Endothelial cell (in vitro differentiated cells): ENCODE data around the gene ZBTB7B. TPM values are rescaled to one million over a fixed set of nuclear protein-coding genes. Genes with fewer than 3 reads are reported as not detected.

Experiments used
- DNase-seq: peaks from one replicate; pipeline ENCODE4 v3.0.0; 2021; ENCODE audit warnings: low spot score
- H3K27ac Mint-ChIP-seq: one replicate; pipeline ENCODE4 v1.8.0; 2021; ENCODE audit warnings: mixed read lengths, inconsistent platforms; ENCODE audit not compliant: unreplicated experiment
- H3K27me3 Mint-ChIP-seq: one replicate; pipeline ENCODE4 v1.8.0; 2021; ENCODE audit warnings: mild to moderate bottlenecking, moderate library complexity, mixed read lengths, inconsistent platforms; ENCODE audit not compliant: unreplicated experiment
- H3K36me3 Mint-ChIP-seq: one replicate; pipeline ENCODE4 v1.8.0; 2021; ENCODE audit warnings: mild to moderate bottlenecking, low read depth, mixed read lengths, inconsistent platforms; ENCODE audit not compliant: unreplicated experiment
- H3K4me1 Mint-ChIP-seq: one replicate; pipeline ENCODE4 v1.8.0; 2021; ENCODE audit warnings: mild to moderate bottlenecking, mixed read lengths, inconsistent platforms; ENCODE audit not compliant: unreplicated experiment
- H3K4me3 Mint-ChIP-seq: one replicate; pipeline ENCODE4 v1.8.0; 2021; ENCODE audit warnings: mild to moderate bottlenecking, mixed read lengths, inconsistent platforms; ENCODE audit not compliant: unreplicated experiment
- H3K9me3 Mint-ChIP-seq: one replicate; pipeline ENCODE4 v1.8.0; 2021; ENCODE audit warnings: mixed read lengths, inconsistent platforms; ENCODE audit not compliant: unreplicated experiment
- total RNA-seq: library from RNA; stranded (reverse); fragmentation: NEBNext Ultra II Directional; extraction: Animal tissue kit (Norgen Biotek cat#: 25700); gene quantifications from one replicate; pipeline ENCODE4 v1.2.1, GENCODE V29; 2021; ENCODE audit not compliant: unreplicated experiment
- TF ChIP-seq, protein P1 (sequence below): fragments of 200-600 bp; sonication (generic); IDR thresholded peaks from one replicate; pipeline ENCODE4 v1.5.0; 2021; ENCODE audit warnings: antibody characterized with exemption; ENCODE audit not compliant: unreplicated experiment

The ZBTB7B gene
- total RNA-seq, 1 donor from 2014 or later: 23.3 TPM

DNA sequence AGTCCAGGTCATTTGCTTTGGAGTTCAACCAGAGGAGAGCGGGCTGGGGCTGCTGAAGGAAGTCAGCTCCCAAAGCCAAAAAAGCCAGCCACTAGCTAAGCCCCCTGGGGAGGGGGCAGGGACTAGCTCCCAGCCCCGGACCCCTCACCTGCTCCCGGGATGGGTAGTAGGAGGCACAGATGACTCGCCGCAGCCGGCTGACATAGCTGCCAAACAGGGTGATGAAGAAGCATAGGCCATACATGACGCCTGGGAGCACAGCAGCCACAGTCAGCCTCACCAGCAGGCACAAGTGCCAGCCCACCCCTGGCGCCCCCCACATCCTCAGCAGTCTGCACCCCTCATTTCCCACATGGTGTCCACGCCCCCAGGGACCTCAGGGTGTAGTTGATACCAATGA is 23.6 kb downstream of the ZBTB7B start:
- TF ChIP-seq, protein P1, sequence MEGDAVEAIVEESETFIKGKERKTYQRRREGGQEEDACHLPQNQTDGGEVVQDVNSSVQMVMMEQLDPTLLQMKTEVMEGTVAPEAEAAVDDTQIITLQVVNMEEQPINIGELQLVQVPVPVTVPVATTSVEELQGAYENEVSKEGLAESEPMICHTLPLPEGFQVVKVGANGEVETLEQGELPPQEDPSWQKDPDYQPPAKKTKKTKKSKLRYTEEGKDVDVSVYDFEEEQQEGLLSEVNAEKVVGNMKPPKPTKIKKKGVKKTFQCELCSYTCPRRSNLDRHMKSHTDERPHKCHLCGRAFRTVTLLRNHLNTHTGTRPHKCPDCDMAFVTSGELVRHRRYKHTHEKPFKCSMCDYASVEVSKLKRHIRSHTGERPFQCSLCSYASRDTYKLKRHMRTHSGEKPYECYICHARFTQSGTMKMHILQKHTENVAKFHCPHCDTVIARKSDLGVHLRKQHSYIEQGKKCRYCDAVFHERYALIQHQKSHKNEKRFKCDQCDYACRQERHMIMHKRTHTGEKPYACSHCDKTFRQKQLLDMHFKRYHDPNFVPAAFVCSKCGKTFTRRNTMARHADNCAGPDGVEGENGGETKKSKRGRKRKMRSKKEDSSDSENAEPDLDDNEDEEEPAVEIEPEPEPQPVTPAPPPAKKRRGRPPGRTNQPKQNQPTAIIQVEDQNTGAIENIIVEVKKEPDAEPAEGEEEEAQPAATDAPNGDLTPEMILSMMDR: no peak
- no peak for DNase-seq
- Mint-ChIP-seq H3K27me3 (peaks cover 7% of the 10 kb centered on the region), H3K27ac (no peak overlapping the region), H3K4me3 (no peak overlapping the region), H3K36me3 (peaks cover 4% of the 10 kb centered on the region), H3K9me3 (no peaks in the 10 kb centered on the region), H3K4me1 (peaks cover 23% of the 10 kb centered on the region)

DNA sequence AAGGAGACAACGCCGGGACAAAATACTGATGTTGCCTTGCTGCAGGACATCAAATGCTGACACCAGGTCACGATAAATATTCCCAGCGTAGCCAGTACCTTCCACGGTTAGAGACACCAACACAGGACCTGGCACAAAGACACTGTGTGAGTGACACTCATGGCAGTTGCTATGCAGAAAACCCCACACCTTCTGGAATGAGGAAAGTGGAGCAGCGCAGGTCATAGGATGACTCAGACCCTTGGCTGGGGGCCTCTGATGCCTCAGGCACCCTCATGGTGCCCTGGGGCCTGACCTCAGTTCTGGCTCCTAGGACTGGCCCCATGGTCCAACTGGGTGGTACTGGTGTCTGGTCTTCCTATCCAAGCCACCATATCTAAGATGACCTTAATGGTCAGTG is 24.0 kb downstream of the ZBTB7B start:
- Mint-ChIP-seq H3K4me1 (peaks cover 23% of the 10 kb centered on the region), H3K9me3 (no peaks in the 10 kb centered on the region), H3K27me3 (peaks cover 7% of the 10 kb centered on the region), H3K27ac (no peak overlapping the region), H3K36me3 (peaks cover 4% of the 10 kb centered on the region), H3K4me3 (no peak overlapping the region)
- DNase-seq: no peak
- TF ChIP-seq, protein P1: no peak

DNA sequence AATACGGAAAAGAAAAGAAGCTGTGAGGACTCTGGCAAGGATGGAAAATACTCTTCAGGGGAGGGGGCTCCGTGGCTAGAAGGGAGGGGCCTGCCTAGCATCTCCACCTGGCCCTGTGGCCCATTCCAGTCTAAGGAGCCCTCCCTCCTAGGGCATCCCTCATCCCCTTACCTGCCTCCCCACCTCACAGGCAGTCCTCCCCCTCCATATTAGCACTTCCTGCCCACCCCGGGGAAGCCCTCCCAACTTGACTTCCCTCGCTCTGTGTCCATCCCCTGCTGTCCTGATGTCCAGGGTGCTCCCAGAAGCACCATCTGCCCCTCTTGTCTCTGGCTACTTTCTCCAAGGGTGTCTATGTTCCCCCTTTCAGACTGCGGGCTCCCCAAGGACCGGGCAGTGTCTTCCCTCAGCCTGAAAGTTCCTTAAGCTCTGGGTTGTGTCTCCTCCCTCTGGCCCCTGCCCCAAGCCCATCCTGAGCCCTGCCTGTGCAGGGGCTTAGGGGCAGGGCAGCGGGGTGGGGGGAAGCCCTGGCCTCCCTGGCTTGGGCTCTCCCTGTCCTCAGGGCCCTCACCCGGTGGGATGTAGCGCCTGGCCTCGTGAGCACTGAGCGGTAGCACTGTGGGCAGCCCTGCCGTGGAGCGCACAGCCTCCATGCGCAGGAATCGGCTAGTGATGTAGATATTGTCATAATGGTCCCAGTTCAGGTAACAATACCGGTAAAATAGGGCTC is 27.1 kb downstream of the ZBTB7B start:
- Mint-ChIP-seq H3K4me1 (peaks cover 14% of the 10 kb centered on the region), H3K27ac (no peak overlapping the region), H3K36me3 (peaks cover 5% of the 10 kb centered on the region), H3K9me3 (no peaks in the 10 kb centered on the region), H3K27me3 (peaks cover 13% of the 10 kb centered on the region), H3K4me3 (no peak overlapping the region)
- TF ChIP-seq, protein P1: no peak
- no peak for DNase-seq

DNA sequence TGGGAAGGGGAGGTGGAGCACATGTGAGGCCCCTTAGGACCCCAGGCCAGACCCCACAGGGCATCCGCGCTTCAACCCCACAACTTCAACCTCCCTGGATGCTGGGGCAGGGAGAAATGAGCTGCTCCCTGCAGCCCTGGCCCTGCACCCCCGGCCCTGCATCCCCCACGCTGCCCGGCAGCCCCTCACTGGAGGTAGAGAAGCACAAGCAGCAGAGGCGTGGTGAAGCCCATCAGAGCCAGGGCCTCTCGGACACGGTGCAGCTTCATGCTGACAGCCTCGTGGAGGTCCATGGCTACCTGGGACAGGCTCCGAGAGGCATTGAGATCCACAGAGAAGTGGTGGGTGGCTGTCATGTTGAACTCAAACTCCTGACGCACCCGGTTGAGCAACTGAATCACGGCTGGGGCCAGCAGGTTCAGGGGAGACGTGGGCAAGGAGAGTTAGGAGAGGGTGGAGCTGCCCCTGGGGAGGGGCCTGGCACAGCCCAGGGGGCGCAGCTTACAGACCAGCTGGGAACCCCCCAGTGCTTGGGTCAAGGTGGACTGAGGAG is 27.7 kb downstream of the ZBTB7B start:
- Mint-ChIP-seq H3K4me1 (peaks cover 17% of the 10 kb centered on the region), H3K27ac (no peak overlapping the region), H3K4me3 (no peak overlapping the region), H3K36me3 (peaks cover 8% of the 10 kb centered on the region), H3K27me3 (peaks cover 15% of the 10 kb centered on the region), H3K9me3 (no peaks in the 10 kb centered on the region)
- TF ChIP-seq, protein P1: no peak
- no peak for DNase-seq

DNA sequence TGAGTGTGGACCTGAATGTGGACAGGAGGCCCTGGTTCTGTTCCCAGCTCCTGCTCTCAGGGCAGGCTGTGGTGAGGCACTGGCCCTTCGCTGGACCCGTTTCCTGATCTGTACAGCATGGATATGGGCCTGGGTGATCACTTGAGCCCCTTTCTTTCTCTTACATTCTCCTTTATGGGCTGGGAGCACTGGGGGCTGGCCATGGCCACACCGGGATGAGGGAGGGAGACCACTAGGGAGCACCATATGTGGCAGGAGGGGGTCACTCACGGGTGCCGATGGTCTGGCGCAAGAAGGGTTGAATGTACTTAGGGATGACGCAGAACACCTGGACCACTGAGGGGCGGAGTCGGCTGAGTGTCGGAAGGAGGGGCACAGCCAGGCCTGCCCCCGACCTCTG is 28.3 kb downstream of the ZBTB7B start:
- Mint-ChIP-seq H3K9me3 (no peaks in the 10 kb centered on the region), H3K27me3 (peaks cover 15% of the 10 kb centered on the region), H3K4me1 (peaks cover 21% of the 10 kb centered on the region), H3K4me3 (no peak overlapping the region), H3K27ac (no peak overlapping the region), H3K36me3 (peaks cover 8% of the 10 kb centered on the region)
- no peak for DNase-seq
- TF ChIP-seq, protein P1: no peak
